Breast epithelium (tissue), 3 donors: Measurements from ENCODE around the gene ADGRV1.

Source experiments
- POLR2A ChIP-seq: fragments of 450-650 bp; IDR thresholded peaks from one replicate; pipeline ENCODE4 v1.6.1; 2016; ENCODE audit warnings: antibody characterized with exemption, mild to moderate bottlenecking, moderate library complexity
- POLR2AphosphoS5 ChIP-seq, 3 donors: sonication (generic); formaldehyde crosslinking; IDR thresholded peaks; one replicate each; pipeline ENCODE4 v1.6.1; 2017; ENCODE audit warnings: antibody characterized with exemption in 3 of 3
- TF ChIP-seq, protein P1 (sequence below), 3 donors: fragments of 450-650 bp; IDR thresholded peaks; one replicate each; pipeline ENCODE4 v1.5.1; 2016 to 2017; ENCODE audit warnings: antibody characterized with exemption in 3 of 3, mild to moderate bottlenecking in 3 of 3, moderate library complexity in 3 of 3

DNA sequence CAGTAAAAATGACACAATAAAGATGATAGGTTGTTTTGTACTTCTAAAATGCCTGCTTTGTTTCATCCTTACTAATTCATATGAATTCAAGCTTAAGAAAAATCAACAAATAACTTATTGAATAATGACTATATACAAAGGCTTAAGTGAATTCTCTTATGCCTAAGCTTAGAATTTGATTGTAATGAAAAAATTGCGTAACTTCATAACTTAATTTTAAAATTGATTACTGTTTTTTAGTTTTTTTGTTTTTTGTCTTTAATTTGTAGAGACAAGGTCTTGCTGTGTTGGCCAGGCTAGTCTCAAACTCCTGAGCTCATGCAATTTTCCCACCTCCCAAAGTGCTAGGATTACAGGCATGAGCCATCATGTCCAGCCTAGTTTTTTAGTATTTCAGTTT is 432.6 kb downstream of the ADGRV1 start:
- TF ChIP-seq POLR2A (no peak), POLR2AphosphoS5 (IDR thresholded peaks at IDR 0.05) (no peak)
- TF ChIP-seq, protein P1, sequence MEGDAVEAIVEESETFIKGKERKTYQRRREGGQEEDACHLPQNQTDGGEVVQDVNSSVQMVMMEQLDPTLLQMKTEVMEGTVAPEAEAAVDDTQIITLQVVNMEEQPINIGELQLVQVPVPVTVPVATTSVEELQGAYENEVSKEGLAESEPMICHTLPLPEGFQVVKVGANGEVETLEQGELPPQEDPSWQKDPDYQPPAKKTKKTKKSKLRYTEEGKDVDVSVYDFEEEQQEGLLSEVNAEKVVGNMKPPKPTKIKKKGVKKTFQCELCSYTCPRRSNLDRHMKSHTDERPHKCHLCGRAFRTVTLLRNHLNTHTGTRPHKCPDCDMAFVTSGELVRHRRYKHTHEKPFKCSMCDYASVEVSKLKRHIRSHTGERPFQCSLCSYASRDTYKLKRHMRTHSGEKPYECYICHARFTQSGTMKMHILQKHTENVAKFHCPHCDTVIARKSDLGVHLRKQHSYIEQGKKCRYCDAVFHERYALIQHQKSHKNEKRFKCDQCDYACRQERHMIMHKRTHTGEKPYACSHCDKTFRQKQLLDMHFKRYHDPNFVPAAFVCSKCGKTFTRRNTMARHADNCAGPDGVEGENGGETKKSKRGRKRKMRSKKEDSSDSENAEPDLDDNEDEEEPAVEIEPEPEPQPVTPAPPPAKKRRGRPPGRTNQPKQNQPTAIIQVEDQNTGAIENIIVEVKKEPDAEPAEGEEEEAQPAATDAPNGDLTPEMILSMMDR (IDR thresholded peaks at IDR 0.05) = no peak
